ENCODE results near the gene HMGB4.

DNA sequence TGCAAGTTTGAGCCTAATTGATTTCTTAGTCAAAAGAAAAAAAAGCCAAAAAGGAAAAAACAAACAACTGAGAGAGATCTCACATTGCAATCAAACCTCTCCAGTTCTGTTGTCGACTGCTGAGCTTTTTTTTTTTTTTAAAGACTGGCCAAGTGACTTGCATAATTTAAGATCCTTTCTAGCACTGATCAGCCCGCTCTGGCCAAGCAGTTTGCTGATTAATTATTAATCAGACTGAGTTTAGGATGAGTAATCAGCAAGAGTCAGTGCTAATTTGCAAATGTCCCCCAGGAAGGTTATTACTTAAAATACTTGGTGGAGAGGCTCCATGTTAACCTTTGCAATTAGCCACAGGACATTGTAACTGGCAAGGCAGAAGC is 39.3 kb downstream of the HMGB4 start:
- no peak for TF ChIP-seq CTCF (IDR thresholded peaks at IDR 0.05)
- TF ChIP-seq TP53 (CRISPR knock-in tag; IDR thresholded peaks at IDR 0.05), result no peak
- no peak for TF ChIP-seq EP300 (IDR thresholded peaks at IDR 0.05)
- TF ChIP-seq NR3C1 (IDR thresholded peaks at IDR 0.05), result no peak
- no peak for TF ChIP-seq FOSB (CRISPR knock-in tag; IDR thresholded peaks at IDR 0.05)
- no peak for TF ChIP-seq MAX (IDR thresholded peaks at IDR 0.05)
- TF ChIP-seq POLR2A (IDR thresholded peaks at IDR 0.05; ENCODE audit: low read length), result no peak
- no peak for TF ChIP-seq PHF8 (IDR thresholded peaks at IDR 0.05; ENCODE audit: borderline replicate concordance, low read depth)
- TF ChIP-seq RAD21 (conservative IDR thresholded peaks at IDR 0.05 in 1 of 2, IDR thresholded peaks at IDR 0.05 in 1 of 2), result no peak

All from A549 (cell line).